ENCODE measurements around the gene MED28. TPM values are rescaled to one million over a fixed set of nuclear protein-coding genes. Genes with fewer than 3 reads are reported as not detected.

MED28 gene
- total RNA-seq, 4 donors from 2014 or later, result 11.1 to 25.5 (median 19.4) TPM

GRCh38 chr4:17576932-17577664 is 37.3 kb upstream of the MED28 start, which contains the start of gene LAP3:
Gene LAP3 (plus strand): TSS chr4:17577198. CDS start chr4:17577466, 268 bp downstream.
- WGBS, 2 donors (ENCODE audit: low coverage in 1 of 2), result 0% methylated on average over 2 to 39 of the region's 91 CpGs
- in situ Hi-C loops (cut with MboI; ENCODE audit: low pct_ligation_motif_present in 1 of 4, low pct_unique_long_range_greater_than_20kb in 1 of 4, low sequenced_read_pairs in 3 of 4), result loop anchor here in 3 of 4 donors (5.0 to 25.0 kb wide), 3 partner anchors 40 to 435 kb away; partner anchors contain the start of genes LCORL (in 2 of the 3), DCAF16 (in 1 of the 3) and NCAPG (in 1 of the 3)

GRCh38 chr4:17577665-17578481 is 36.6 kb upstream of the MED28 start:
- peaks cover 0 to 15% (median 6%) of the 10 kb centered on the region in 4 donors for H3K36me3 ChIP-seq
- intact Hi-C loops (cut with DNase I; ENCODE audit: low total_unique reads), result loop anchor here (1.0 kb wide), 1 partner anchor 36 kb away; the partner anchor contains the start of gene MED28
- TF ChIP-seq POLR2A (IDR thresholded peaks at IDR 0.05) (no peak), POLR2AphosphoS5 (IDR thresholded peaks at IDR 0.05) (no peak), CTCF (IDR thresholded peaks at IDR 0.05) (no peak)
- WGBS, 2 donors (ENCODE audit: low coverage in 1 of 2), result 6 to 17% methylated on average over 2 to 25 of the region's 33 CpGs
- peak overlapping the region; percentile 92 to 98 (median 97) for H3K27ac ChIP-seq
- H3K9me3 ChIP-seq, result no peaks in the 10 kb centered on the region
- H3K27me3 ChIP-seq, result no peaks in the 10 kb centered on the region
- in situ Hi-C loops (cut with MboI; ENCODE audit: low pct_ligation_motif_present in 1 of 4, low pct_unique_long_range_greater_than_20kb in 1 of 4, low sequenced_read_pairs in 3 of 4), result loop anchor here in 3 of 4 donors (5.0 to 25.0 kb wide), 3 partner anchors 39 to 434 kb away; partner anchors contain the start of genes LCORL (in 2 of the 3), DCAF16 (in 1 of the 3) and NCAPG (in 1 of the 3)
- peaks cover 0 to 36% (median 20%) of the 10 kb centered on the region in 4 donors for H3K4me1 ChIP-seq
- peak; percentile 57 for DNase-seq
- H3K4me3 ChIP-seq, result peak overlapping the region; percentile 69 to 87 (median 82)

More at GRCh38 chr4:17576932-17577664, 37.3 kb upstream of the MED28 start, which contains the start of gene LAP3:
- H3K36me3 ChIP-seq, result peaks cover 0 to 9% (median 3%) of the 10 kb centered on the region in 4 donors
- TF ChIP-seq CTCF (IDR thresholded peaks at IDR 0.05) (peak in 1 of 5 experiments; percentile 21), POLR2A (IDR thresholded peaks at IDR 0.05) (peak; percentile 98), POLR2AphosphoS5 (IDR thresholded peaks at IDR 0.05) (peak; percentile 96 to 99 (median 98)), EP300 (IDR thresholded peaks at IDR 0.05; ENCODE audit: low read depth) (no peak)
- intact Hi-C loops (cut with DNase I; ENCODE audit: low total_unique reads), result loop anchor here (1.0 kb wide), 1 partner anchor 37 kb away; the partner anchor contains the start of gene MED28
- DNase-seq, result peak; percentile 99
- no peaks in the 10 kb centered on the region for H3K27me3 ChIP-seq
- H3K4me3 ChIP-seq, result peak within 1 kb of the TSS; percentile 69 to 87 (median 82)
- H3K4me1 ChIP-seq, result peaks cover 0 to 36% (median 20%) of the 10 kb centered on the region in 4 donors
- H3K9me3 ChIP-seq, result no peaks in the 10 kb centered on the region
- H3K27ac ChIP-seq, result peak within 1 kb of the TSS; percentile 92 to 98 (median 97)

- DNase-seq, result no peak
- Histone ChIP-seq H3K9me3 (no peaks in the 10 kb centered on the region), H3K36me3 (peaks cover 0 to 21% (median 10%) of the 10 kb centered on the region in 4 donors), H3K4me3 (peak overlapping the region in 3 of 4 donors; percentile 69 to 87 (median 83)), H3K27ac (peak overlapping the region; percentile 92 to 98 (median 97)), H3K4me1 (peaks cover 0 to 36% (median 20%) of the 10 kb centered on the region in 4 donors), H3K27me3 (no peaks in the 10 kb centered on the region)
- 23 to 24% methylated on average over 4 to 6 of the region's 6 CpGs for WGBS, 2 donors (ENCODE audit: low coverage in 1 of 2)
- in situ Hi-C loops (cut with MboI; ENCODE audit: low pct_ligation_motif_present in 1 of 4, low pct_unique_long_range_greater_than_20kb in 1 of 4, low sequenced_read_pairs in 3 of 4), result loop anchor here in 3 of 4 donors (5.0 to 25.0 kb wide), 3 partner anchors 39 to 434 kb away; partner anchors contain the start of genes LCORL (in 2 of the 3), DCAF16 (in 1 of the 3) and NCAPG (in 1 of the 3)
- TF ChIP-seq EP300 (IDR thresholded peaks at IDR 0.05; ENCODE audit: low read depth) (no peak), POLR2AphosphoS5 (IDR thresholded peaks at IDR 0.05) (no peak), CTCF (IDR thresholded peaks at IDR 0.05) (no peak), POLR2A (IDR thresholded peaks at IDR 0.05) (no peak)
- intact Hi-C loops (cut with DNase I; ENCODE audit: low total_unique reads), result no loop called here
Observed at GRCh38 chr4:17578482-17578891, 36.0 kb upstream of the MED28 start.

All from transverse colon (tissue), 4 donors.